HG03060 (cell line): Measurements from ENCODE around the gene CHAF1B.
"Not testable (repeated sequence)": the region's sequence is repeated elsewhere in the genome, so short reads cannot be mapped to it uniquely, and the experiment has no call there.

Experiments used
- ATAC-seq: cut with Tn5 transposase; IDR thresholded peaks from one replicate; pipeline ENCODE4 v1.9.1; 2021; ENCODE audit warnings: low read depth, moderate number of reproducible peaks; ENCODE audit not compliant: unreplicated experiment

Gene CHAF1B

GRCh38 chr21:36385233-36386030 lies at the start of gene CHAF1B:
TSS of gene CHAF1B (plus strand) at chr21:36385392. CDS start at chr21:36386137, 745 bp downstream.
- ATAC-seq = no peak

- no peak for ATAC-seq
Measured at GRCh38 chr21:36337099-36337509, 48.1 kb upstream of the CHAF1B start.

GRCh38 chr21:36338975-36339374 lies 46.2 kb upstream of the CHAF1B start:
- no peak for ATAC-seq

- not testable (repeated sequence) for ATAC-seq
Measured at GRCh38 chr21:36342581-36342980, 42.6 kb upstream of the CHAF1B start.

GRCh38 chr21:36344931-36345330 lies 40.3 kb upstream of the CHAF1B start:
- ATAC-seq = no peak

GRCh38 chr21:36347278-36347961 lies 37.8 kb upstream of the CHAF1B start:
- ATAC-seq = no peak

GRCh38 chr21:36347962-36348328 lies 37.2 kb upstream of the CHAF1B start:
- no peak for ATAC-seq

GRCh38 chr21:36349315-36349714 lies 35.9 kb upstream of the CHAF1B start:
- ATAC-seq = no peak

GRCh38 chr21:36350282-36350910 lies 34.8 kb upstream of the CHAF1B start:
- ATAC-seq = no peak

GRCh38 chr21:36354918-36355680 lies 30.1 kb upstream of the CHAF1B start:
- ATAC-seq = no peak

- no peak for ATAC-seq
Measured at GRCh38 chr21:36355868-36356267, 29.3 kb upstream of the CHAF1B start.

- ATAC-seq = no peak
Measured at GRCh38 chr21:36359185-36359584, 26.0 kb upstream of the CHAF1B start.

- ATAC-seq = no peak
Measured at GRCh38 chr21:36369064-36369685, 16.0 kb upstream of the CHAF1B start.

- no peak for ATAC-seq
Measured at GRCh38 chr21:36375994-36376393, 9.2 kb upstream of the CHAF1B start.

- ATAC-seq = no peak
Measured at GRCh38 chr21:36377391-36377842, 7.8 kb upstream of the CHAF1B start.

- ATAC-seq = no peak
Measured at GRCh38 chr21:36379251-36379650, 5.9 kb upstream of the CHAF1B start.

GRCh38 chr21:36381841-36382589 lies 3.2 kb upstream of the CHAF1B start:
- no peak for ATAC-seq

- ATAC-seq = not testable (repeated sequence)
Measured at GRCh38 chr21:36382722-36383121, 2.5 kb upstream of the CHAF1B start.

- ATAC-seq = no peak
Measured at GRCh38 chr21:36384885-36385232, 333 bp upstream of the CHAF1B start.
